IMR-90 (cell line): ENCODE data around the gene FAF1.

ENCODE experiments used
- BHLHE40 ChIP-seq: fragments of 150-350 bp; IDR thresholded peaks from 2 replicates; pipeline ENCODE4 v1.6.1; 2016; ENCODE audit warnings: mild to moderate bottlenecking, low read depth, low read length
- CEBPB ChIP-seq: IDR thresholded peaks from 2 replicates; pipeline ENCODE4 v1.6.1; 2012; ENCODE audit warnings: low read depth, low read length, improper control_type of control experiment
- FOS ChIP-seq: fragments of 150-350 bp; IDR thresholded peaks from 2 replicates; pipeline ENCODE4 v1.6.1; 2016; ENCODE audit warnings: low read depth, low read length
- MAFK ChIP-seq: IDR thresholded peaks from 2 replicates; pipeline ENCODE4 v1.6.1; 2012; ENCODE audit warnings: low read depth, low read length, improper control_type of control experiment
- MAZ ChIP-seq: IDR thresholded peaks from 2 replicates; pipeline ENCODE4 v1.6.1; 2012; ENCODE audit warnings: low read depth, mild to moderate bottlenecking, low read length, improper control_type of control experiment, moderate library complexity, borderline replicate concordance
- NFE2L2 ChIP-seq: fragments of 150-350 bp; IDR thresholded peaks from 2 replicates; pipeline ENCODE4 v1.6.1; 2016; ENCODE audit warnings: low read depth, mild to moderate bottlenecking, low read length
- POLR2A ChIP-seq: IDR thresholded peaks from 2 replicates; pipeline ENCODE4 v1.6.1; 2012; ENCODE audit warnings: mild to moderate bottlenecking, low read depth, low read length
- RFX5 ChIP-seq: IDR thresholded peaks from 2 replicates; pipeline ENCODE4 v1.8.0; 2012; ENCODE audit warnings: low read depth, mild to moderate bottlenecking, low read length, moderate library complexity
- SMC3 ChIP-seq: fragments of 150-350 bp; IDR thresholded peaks from 2 replicates; pipeline ENCODE4 v1.6.1; 2016; ENCODE audit warnings: low read depth, mild to moderate bottlenecking, antibody characterized with exemption, low read length, moderate library complexity
- TF ChIP-seq, protein P1 (sequence below): conservative IDR thresholded peaks from 2 replicates; pipeline ENCODE4 v1.5.1; 2012; ENCODE audit warnings: mild to moderate bottlenecking, low read depth, low read length, improper control_type of control experiment
- TF ChIP-seq, protein P2 (sequence below): fragments of 150-350 bp; IDR thresholded peaks from 2 replicates; pipeline ENCODE4 v1.6.1; 2017; ENCODE audit warnings: mild to moderate bottlenecking, antibody characterized with exemption, low read length, low read depth

DNA sequence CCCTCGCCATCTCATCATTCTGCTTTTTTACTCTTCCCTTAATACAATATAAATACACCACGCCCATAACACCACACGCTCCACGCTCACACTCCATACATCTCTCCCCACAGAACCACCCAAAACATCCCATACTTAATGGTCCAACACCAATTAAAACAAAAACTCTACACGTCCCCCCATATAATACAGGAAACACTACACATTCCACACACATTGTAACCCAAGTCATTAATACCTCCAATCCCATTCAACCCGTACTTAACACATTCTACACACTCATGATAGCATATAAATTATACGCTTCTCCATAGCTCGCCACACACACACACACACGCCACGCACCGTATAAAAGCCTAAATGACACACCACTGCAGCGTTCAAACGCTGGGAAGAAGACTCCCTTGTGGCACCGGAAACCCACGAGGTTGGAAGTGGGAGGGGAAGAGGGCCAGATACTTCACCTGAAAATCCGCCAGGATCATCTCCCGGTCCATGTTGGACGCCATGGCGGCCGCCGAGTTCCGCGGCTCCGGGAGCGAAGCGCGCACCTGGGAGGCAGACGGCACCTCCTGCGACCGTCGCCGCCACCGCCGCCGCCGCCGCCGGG is 659 bp downstream of the FAF1 start:
- TF ChIP-seq, protein P1, sequence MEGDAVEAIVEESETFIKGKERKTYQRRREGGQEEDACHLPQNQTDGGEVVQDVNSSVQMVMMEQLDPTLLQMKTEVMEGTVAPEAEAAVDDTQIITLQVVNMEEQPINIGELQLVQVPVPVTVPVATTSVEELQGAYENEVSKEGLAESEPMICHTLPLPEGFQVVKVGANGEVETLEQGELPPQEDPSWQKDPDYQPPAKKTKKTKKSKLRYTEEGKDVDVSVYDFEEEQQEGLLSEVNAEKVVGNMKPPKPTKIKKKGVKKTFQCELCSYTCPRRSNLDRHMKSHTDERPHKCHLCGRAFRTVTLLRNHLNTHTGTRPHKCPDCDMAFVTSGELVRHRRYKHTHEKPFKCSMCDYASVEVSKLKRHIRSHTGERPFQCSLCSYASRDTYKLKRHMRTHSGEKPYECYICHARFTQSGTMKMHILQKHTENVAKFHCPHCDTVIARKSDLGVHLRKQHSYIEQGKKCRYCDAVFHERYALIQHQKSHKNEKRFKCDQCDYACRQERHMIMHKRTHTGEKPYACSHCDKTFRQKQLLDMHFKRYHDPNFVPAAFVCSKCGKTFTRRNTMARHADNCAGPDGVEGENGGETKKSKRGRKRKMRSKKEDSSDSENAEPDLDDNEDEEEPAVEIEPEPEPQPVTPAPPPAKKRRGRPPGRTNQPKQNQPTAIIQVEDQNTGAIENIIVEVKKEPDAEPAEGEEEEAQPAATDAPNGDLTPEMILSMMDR: no peak
- no peak for TF ChIP-seq RFX5
- no peak for TF ChIP-seq POLR2A
- TF ChIP-seq, protein P2, sequence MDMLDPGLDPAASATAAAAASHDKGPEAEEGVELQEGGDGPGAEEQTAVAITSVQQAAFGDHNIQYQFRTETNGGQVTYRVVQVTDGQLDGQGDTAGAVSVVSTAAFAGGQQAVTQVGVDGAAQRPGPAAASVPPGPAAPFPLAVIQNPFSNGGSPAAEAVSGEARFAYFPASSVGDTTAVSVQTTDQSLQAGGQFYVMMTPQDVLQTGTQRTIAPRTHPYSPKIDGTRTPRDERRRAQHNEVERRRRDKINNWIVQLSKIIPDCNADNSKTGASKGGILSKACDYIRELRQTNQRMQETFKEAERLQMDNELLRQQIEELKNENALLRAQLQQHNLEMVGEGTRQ: no peak
- no peak for TF ChIP-seq SMC3
- TF ChIP-seq NFE2L2: no peak
- no peak for TF ChIP-seq MAZ
- no peak for TF ChIP-seq BHLHE40
- no peak for TF ChIP-seq CEBPB
- no peak for TF ChIP-seq FOS
- TF ChIP-seq MAFK: no peak
